Measurements from ENCODE around the gene ZNF75A.

Gene ZNF75A

GRCh38 chr16:3295783-3296182 lies 9.5 kb upstream of the ZNF75A start:
- Histone ChIP-seq H3K9me3 (ENCODE audit: control insufficient read depth, insufficient read depth, low read length) (peaks cover 6% of the 10 kb centered on the region), H3K27me3 (ENCODE audit: control insufficient read depth, insufficient read depth, low read length) (no peaks in the 10 kb centered on the region), H3K36me3 (ENCODE audit: control insufficient read depth, insufficient read depth, low read length) (peaks cover 13% of the 10 kb centered on the region), H3K9ac (ENCODE audit: low read depth, low read length) (no peak overlapping the region), H3K4me1 (ENCODE audit: control insufficient read depth, insufficient read depth, low read length) (no peaks in the 10 kb centered on the region), H3K4me3 (ENCODE audit: low read depth, low read length) (no peak overlapping the region)

GRCh38 chr16:3304370-3304769 lies 927 bp upstream of the ZNF75A start:
- peaks cover 2% of the 10 kb centered on the region for H3K36me3 ChIP-seq (ENCODE audit: control insufficient read depth, insufficient read depth, low read length)
- peak overlapping the region; percentile 61 for H3K9ac ChIP-seq (ENCODE audit: low read depth, low read length)
- H3K4me1 ChIP-seq (ENCODE audit: control insufficient read depth, insufficient read depth, low read length), result peaks cover 3% of the 10 kb centered on the region
- peak overlapping the region; percentile 88 for H3K4me3 ChIP-seq (ENCODE audit: low read depth, low read length)
- H3K27me3 ChIP-seq (ENCODE audit: control insufficient read depth, insufficient read depth, low read length), result peaks cover 7% of the 10 kb centered on the region
- H3K9me3 ChIP-seq (ENCODE audit: control insufficient read depth, insufficient read depth, low read length), result peaks cover 2% of the 10 kb centered on the region

- Histone ChIP-seq H3K9ac (ENCODE audit: low read depth, low read length) (peak overlapping the region; percentile 94), H3K4me3 (ENCODE audit: low read depth, low read length) (peak overlapping the region; percentile 88), H3K9me3 (ENCODE audit: control insufficient read depth, insufficient read depth, low read length) (peaks cover 2% of the 10 kb centered on the region), H3K27me3 (ENCODE audit: control insufficient read depth, insufficient read depth, low read length) (peaks cover 7% of the 10 kb centered on the region), H3K36me3 (ENCODE audit: control insufficient read depth, insufficient read depth, low read length) (peaks cover 4% of the 10 kb centered on the region), H3K4me1 (ENCODE audit: control insufficient read depth, insufficient read depth, low read length) (peaks cover 3% of the 10 kb centered on the region)
Measured at GRCh38 chr16:3306078-3306477, 781 bp downstream of the ZNF75A start.

GRCh38 chr16:3311496-3311895 lies 6.2 kb downstream of the ZNF75A start:
- Histone ChIP-seq H3K4me1 (ENCODE audit: control insufficient read depth, insufficient read depth, low read length) (no peaks in the 10 kb centered on the region), H3K27me3 (ENCODE audit: control insufficient read depth, insufficient read depth, low read length) (no peaks in the 10 kb centered on the region), H3K4me3 (ENCODE audit: low read depth, low read length) (no peak overlapping the region), H3K9ac (ENCODE audit: low read depth, low read length) (no peak overlapping the region), H3K9me3 (ENCODE audit: control insufficient read depth, insufficient read depth, low read length) (peaks cover 18% of the 10 kb centered on the region), H3K36me3 (ENCODE audit: control insufficient read depth, insufficient read depth, low read length) (peaks cover 25% of the 10 kb centered on the region)

- Histone ChIP-seq H3K36me3 (ENCODE audit: control insufficient read depth, insufficient read depth, low read length) (peaks cover 41% of the 10 kb centered on the region), H3K9me3 (ENCODE audit: control insufficient read depth, insufficient read depth, low read length) (peaks cover 39% of the 10 kb centered on the region), H3K4me3 (ENCODE audit: low read depth, low read length) (no peak overlapping the region), H3K9ac (ENCODE audit: low read depth, low read length) (no peak overlapping the region), H3K27me3 (ENCODE audit: control insufficient read depth, insufficient read depth, low read length) (no peaks in the 10 kb centered on the region), H3K4me1 (ENCODE audit: control insufficient read depth, insufficient read depth, low read length) (no peaks in the 10 kb centered on the region)
Measured at GRCh38 chr16:3317315-3317999, 12.2 kb downstream of the ZNF75A start.

- no peaks in the 10 kb centered on the region for H3K27me3 ChIP-seq (ENCODE audit: control insufficient read depth, insufficient read depth, low read length)
- H3K4me3 ChIP-seq (ENCODE audit: low read depth, low read length), result no peak overlapping the region
- H3K9me3 ChIP-seq (ENCODE audit: control insufficient read depth, insufficient read depth, low read length), result peaks cover 20% of the 10 kb centered on the region
- no peaks in the 10 kb centered on the region for H3K4me1 ChIP-seq (ENCODE audit: control insufficient read depth, insufficient read depth, low read length)
- no peak overlapping the region for H3K9ac ChIP-seq (ENCODE audit: low read depth, low read length)
- H3K36me3 ChIP-seq (ENCODE audit: control insufficient read depth, insufficient read depth, low read length), result peaks cover 15% of the 10 kb centered on the region
Measured at GRCh38 chr16:3321816-3322215, 16.5 kb downstream of the ZNF75A start.

GRCh38 chr16:3327514-3327913 lies 22.2 kb downstream of the ZNF75A start:
- no peak overlapping the region for H3K9ac ChIP-seq (ENCODE audit: low read depth, low read length)
- H3K4me3 ChIP-seq (ENCODE audit: low read depth, low read length), result no peak overlapping the region
- no peaks in the 10 kb centered on the region for H3K27me3 ChIP-seq (ENCODE audit: control insufficient read depth, insufficient read depth, low read length)
- no peaks in the 10 kb centered on the region for H3K9me3 ChIP-seq (ENCODE audit: control insufficient read depth, insufficient read depth, low read length)
- no peaks in the 10 kb centered on the region for H3K4me1 ChIP-seq (ENCODE audit: control insufficient read depth, insufficient read depth, low read length)
- no peaks in the 10 kb centered on the region for H3K36me3 ChIP-seq (ENCODE audit: control insufficient read depth, insufficient read depth, low read length)

- H3K9me3 ChIP-seq (ENCODE audit: control insufficient read depth, insufficient read depth, low read length), result no peaks in the 10 kb centered on the region
- H3K9ac ChIP-seq (ENCODE audit: low read depth, low read length), result no peak overlapping the region
- no peaks in the 10 kb centered on the region for H3K27me3 ChIP-seq (ENCODE audit: control insufficient read depth, insufficient read depth, low read length)
- no peaks in the 10 kb centered on the region for H3K36me3 ChIP-seq (ENCODE audit: control insufficient read depth, insufficient read depth, low read length)
- no peaks in the 10 kb centered on the region for H3K4me1 ChIP-seq (ENCODE audit: control insufficient read depth, insufficient read depth, low read length)
- no peak overlapping the region for H3K4me3 ChIP-seq (ENCODE audit: low read depth, low read length)
Measured at GRCh38 chr16:3328104-3328503, 22.8 kb downstream of the ZNF75A start.

- Histone ChIP-seq H3K4me3 (ENCODE audit: low read depth, low read length) (no peak overlapping the region), H3K4me1 (ENCODE audit: control insufficient read depth, insufficient read depth, low read length) (no peaks in the 10 kb centered on the region), H3K36me3 (ENCODE audit: control insufficient read depth, insufficient read depth, low read length) (no peaks in the 10 kb centered on the region), H3K9me3 (ENCODE audit: control insufficient read depth, insufficient read depth, low read length) (no peaks in the 10 kb centered on the region), H3K27me3 (ENCODE audit: control insufficient read depth, insufficient read depth, low read length) (no peaks in the 10 kb centered on the region), H3K9ac (ENCODE audit: low read depth, low read length) (no peak overlapping the region)
Measured at GRCh38 chr16:3328643-3329042, 23.3 kb downstream of the ZNF75A start.

- H3K4me3 ChIP-seq (ENCODE audit: low read depth, low read length), result no peak overlapping the region
- H3K4me1 ChIP-seq (ENCODE audit: control insufficient read depth, insufficient read depth, low read length), result no peaks in the 10 kb centered on the region
- no peaks in the 10 kb centered on the region for H3K9me3 ChIP-seq (ENCODE audit: control insufficient read depth, insufficient read depth, low read length)
- H3K36me3 ChIP-seq (ENCODE audit: control insufficient read depth, insufficient read depth, low read length), result no peaks in the 10 kb centered on the region
- H3K9ac ChIP-seq (ENCODE audit: low read depth, low read length), result no peak overlapping the region
- H3K27me3 ChIP-seq (ENCODE audit: control insufficient read depth, insufficient read depth, low read length), result no peaks in the 10 kb centered on the region
Measured at GRCh38 chr16:3346041-3346440, 40.7 kb downstream of the ZNF75A start.

- H3K4me1 ChIP-seq (ENCODE audit: control insufficient read depth, insufficient read depth, low read length), result no peaks in the 10 kb centered on the region
- H3K9me3 ChIP-seq (ENCODE audit: control insufficient read depth, insufficient read depth, low read length), result no peaks in the 10 kb centered on the region
- H3K4me3 ChIP-seq (ENCODE audit: low read depth, low read length), result no peak overlapping the region
- no peaks in the 10 kb centered on the region for H3K36me3 ChIP-seq (ENCODE audit: control insufficient read depth, insufficient read depth, low read length)
- H3K27me3 ChIP-seq (ENCODE audit: control insufficient read depth, insufficient read depth, low read length), result no peaks in the 10 kb centered on the region
- H3K9ac ChIP-seq (ENCODE audit: low read depth, low read length), result no peak overlapping the region
Measured at GRCh38 chr16:3347586-3347985, 42.3 kb downstream of the ZNF75A start.

GRCh38 chr16:3348547-3349167 lies 43.4 kb downstream of the ZNF75A start:
- no peaks in the 10 kb centered on the region for H3K4me1 ChIP-seq (ENCODE audit: control insufficient read depth, insufficient read depth, low read length)
- no peak overlapping the region for H3K4me3 ChIP-seq (ENCODE audit: low read depth, low read length)

More at GRCh38 chr16:3348547-3349167, 43.4 kb downstream of the ZNF75A start:
- Histone ChIP-seq H3K36me3 (ENCODE audit: control insufficient read depth, insufficient read depth, low read length) (no peaks in the 10 kb centered on the region), H3K9me3 (ENCODE audit: control insufficient read depth, insufficient read depth, low read length) (no peaks in the 10 kb centered on the region), H3K9ac (ENCODE audit: low read depth, low read length) (no peak overlapping the region), H3K27me3 (ENCODE audit: control insufficient read depth, insufficient read depth, low read length) (no peaks in the 10 kb centered on the region)
